IMR-90 (cell line): ENCODE measurements around the gene ADAMTS16.

ENCODE experiments used
- BHLHE40 ChIP-seq: fragments of 150-350 bp; IDR thresholded peaks from 2 replicates; pipeline ENCODE4 v1.6.1; 2016; ENCODE audit warnings: mild to moderate bottlenecking, low read depth, low read length
- CEBPB ChIP-seq: IDR thresholded peaks from 2 replicates; pipeline ENCODE4 v1.6.1; 2012; ENCODE audit warnings: low read depth, low read length, improper control_type of control experiment
- CHD1 ChIP-seq: IDR thresholded peaks from 2 replicates; pipeline ENCODE4 v1.6.1; 2012; ENCODE audit warnings: low read depth, low read length, improper control_type of control experiment
- CTCF ChIP-seq: conservative IDR thresholded peaks from 2 replicates; pipeline ENCODE4 v1.5.1; 2012; ENCODE audit warnings: mild to moderate bottlenecking, low read depth, low read length, improper control_type of control experiment
- ELK1 ChIP-seq: fragments of 150-350 bp; IDR thresholded peaks from 2 replicates; pipeline ENCODE4 v1.6.1; 2016; ENCODE audit warnings: low read depth, mild to moderate bottlenecking, low read length, moderate library complexity, borderline replicate concordance
- FOS ChIP-seq: fragments of 150-350 bp; IDR thresholded peaks from 2 replicates; pipeline ENCODE4 v1.6.1; 2016; ENCODE audit warnings: low read depth, low read length
- MAZ ChIP-seq: IDR thresholded peaks from 2 replicates; pipeline ENCODE4 v1.6.1; 2012; ENCODE audit warnings: low read depth, mild to moderate bottlenecking, low read length, improper control_type of control experiment, moderate library complexity, borderline replicate concordance
- MXI1 ChIP-seq: IDR thresholded peaks from 2 replicates; pipeline ENCODE4 v1.6.1; 2012; ENCODE audit warnings: low read depth, mild to moderate bottlenecking, low read length, moderate library complexity, borderline replicate concordance
- POLR2A ChIP-seq: IDR thresholded peaks from 2 replicates; pipeline ENCODE4 v1.6.1; 2012; ENCODE audit warnings: mild to moderate bottlenecking, low read depth, low read length
- RAD21 ChIP-seq: IDR thresholded peaks from 2 replicates; pipeline ENCODE4 v1.6.1; 2012; ENCODE audit warnings: low read length, improper control_type of control experiment
- SMC3 ChIP-seq: fragments of 150-350 bp; IDR thresholded peaks from 2 replicates; pipeline ENCODE4 v1.6.1; 2016; ENCODE audit warnings: low read depth, mild to moderate bottlenecking, antibody characterized with exemption, low read length, moderate library complexity

GRCh38 chr5:5364932-5365331, 224.8 kb downstream of the ADAMTS16 start:
- no peak for TF ChIP-seq CTCF
- TF ChIP-seq RAD21 = no peak
- no peak for TF ChIP-seq POLR2A
- no peak for TF ChIP-seq MAZ
- TF ChIP-seq SMC3 = no peak
- no peak for TF ChIP-seq CEBPB
- TF ChIP-seq CHD1 = no peak
- TF ChIP-seq BHLHE40 = no peak
- no peak for TF ChIP-seq MXI1
- TF ChIP-seq ELK1 = no peak
- TF ChIP-seq FOS = no peak
